NCI-H1930 (cell line): ENCODE measurements around the gene PTPRN2.

Source experiments
- DNase-seq, 2 experiments: peaks; one replicate each; lab custom pipeline; 2025; lab: John Stamatoyannopoulos, UW

The PTPRN2 gene

DNA sequence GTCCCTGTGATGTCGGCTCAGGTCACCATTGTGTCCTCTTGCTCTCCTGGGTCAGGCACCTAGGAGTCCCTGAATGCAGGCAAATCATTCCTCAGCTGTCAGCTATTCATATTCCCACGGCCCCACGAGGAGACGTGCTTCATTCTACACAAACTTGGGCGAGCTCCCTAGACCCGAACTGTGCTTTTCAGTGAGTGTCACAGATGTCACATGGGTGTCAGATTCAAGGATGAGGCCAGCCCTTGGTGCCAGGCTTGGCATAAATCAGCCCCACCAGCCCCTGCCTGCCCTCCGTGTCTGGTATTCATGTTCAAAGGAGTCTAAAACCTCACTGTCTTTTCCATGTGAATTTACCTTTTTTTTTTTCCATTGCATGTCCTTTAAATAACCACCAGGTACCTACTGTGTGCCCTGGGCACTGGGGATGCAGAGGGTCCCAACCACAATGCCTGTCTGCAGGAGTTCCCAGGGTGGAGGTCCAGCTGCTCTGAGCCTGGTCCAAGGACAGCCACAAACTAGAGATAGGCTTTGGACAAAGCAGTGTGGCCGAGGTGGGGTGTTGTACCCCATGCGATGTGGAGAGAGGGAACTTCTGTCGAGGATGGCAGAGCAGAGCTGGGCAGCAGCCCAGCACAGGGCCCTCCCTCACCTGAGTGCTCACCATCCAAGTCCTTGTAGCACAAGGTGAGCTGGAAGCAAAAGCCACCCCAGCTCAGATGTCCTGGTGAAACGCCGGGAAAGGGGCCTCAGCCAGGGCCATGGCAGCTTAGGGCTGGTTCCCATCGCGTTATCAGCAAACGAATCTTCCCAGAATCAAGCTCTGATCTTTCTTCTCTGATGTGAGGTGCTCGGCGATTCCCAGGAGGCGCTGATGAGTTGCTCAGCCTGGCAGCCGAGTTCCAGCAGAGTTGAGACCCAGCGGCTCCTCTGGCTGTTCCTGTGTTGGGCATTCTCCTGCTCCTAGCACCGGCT lies 611.9 kb downstream of the PTPRN2 start:
- DNase-seq, result no peak

DNA sequence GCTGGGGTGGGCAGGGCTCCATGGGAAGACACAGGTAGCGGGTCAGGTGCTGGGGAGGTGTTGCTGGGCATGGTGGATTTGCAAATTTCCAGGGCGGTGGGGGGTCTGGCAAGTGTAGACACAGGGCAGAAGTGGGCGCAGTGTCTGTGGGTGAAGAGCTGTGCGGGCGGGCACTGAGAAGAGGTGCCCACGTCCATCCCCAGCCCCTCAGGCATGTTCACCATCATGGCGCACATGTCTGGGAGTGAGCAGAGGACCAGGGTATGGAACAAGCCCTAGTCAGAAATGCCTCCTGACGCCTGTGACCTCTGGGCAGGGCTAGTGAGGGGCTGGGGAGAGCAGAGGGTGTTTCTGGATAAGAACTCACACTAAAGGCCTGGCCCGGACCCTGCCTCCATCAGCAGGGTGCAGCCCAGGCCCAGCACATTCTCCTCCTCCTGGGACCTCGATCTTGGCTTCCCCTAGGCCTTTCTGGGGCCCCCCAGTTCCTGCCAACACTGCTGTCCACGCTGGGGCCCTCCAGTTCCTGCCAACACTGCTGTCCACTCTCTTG lies 612.9 kb downstream of the PTPRN2 start:
- DNase-seq, result no peak

DNA sequence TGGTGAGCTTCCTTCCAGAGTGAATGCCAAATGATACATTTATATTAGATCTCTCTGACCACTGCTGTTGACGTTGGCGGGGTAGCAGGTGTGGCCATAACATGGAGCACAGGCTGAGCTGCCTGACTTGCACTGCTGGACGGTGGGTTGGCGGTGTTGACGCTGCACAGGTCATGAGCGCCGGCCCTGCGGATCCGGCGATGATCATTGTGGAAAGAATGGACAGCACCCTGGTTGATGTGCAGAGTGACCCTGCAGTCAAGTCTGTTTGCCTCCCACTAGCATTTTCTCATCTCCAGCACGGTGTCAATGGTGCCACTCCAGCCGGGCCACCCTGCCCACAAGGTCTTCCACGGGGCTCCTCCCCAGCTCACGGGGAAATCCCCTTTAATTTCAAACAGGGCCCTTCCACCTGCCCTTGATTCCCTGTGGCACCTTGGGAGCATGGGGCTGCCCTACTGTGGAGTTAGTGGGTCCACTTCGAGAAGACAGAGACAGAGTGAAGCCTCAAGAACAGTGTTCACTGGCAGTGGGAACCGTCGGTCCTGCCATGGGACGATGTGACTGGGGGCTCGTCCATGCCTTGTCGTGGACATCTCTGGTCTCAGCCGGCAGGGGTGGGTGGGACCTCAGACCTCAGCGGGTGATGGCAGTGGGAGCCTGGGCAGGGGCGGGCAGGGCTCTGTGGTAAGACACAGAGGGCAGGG lies 613.5 kb downstream of the PTPRN2 start:
- no peak for DNase-seq

DNA sequence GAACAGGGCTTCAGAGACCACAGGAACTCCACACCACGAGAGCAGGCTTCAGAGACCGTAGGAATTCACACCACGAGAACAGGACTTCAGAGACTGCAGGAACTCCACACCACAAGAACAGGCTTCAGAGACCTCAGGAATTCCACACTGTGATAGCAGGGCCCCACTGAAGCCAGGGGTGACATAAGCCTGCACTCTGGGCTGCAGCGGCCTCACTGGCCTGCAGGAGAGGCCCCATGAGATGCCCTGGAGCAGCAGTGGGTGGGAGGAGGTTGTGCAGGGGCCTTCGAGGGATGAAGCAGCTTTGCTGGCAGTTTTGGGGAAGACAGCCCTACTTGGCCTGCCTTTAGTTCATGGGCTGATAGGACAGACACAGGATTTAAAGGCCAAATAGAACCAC lies 614.7 kb downstream of the PTPRN2 start:
- DNase-seq, result no peak

DNA sequence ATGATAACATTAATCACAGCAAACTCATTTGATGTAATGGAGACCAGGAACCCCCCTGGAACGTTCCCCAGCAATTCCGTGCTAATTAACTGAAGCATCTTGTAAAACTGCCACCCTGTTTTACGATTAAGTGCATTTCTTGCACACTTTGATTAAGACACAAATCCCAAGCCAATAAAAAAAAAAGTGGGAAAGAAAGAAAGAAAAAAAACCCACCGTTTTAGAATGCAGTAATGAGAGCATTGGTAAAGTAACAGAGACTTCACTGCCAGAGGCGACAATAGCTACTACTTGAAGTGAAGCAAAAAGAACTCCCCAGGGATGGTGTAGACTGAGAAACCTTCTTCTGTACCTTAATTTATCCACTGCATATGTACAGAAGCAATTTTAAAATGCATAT lies 616.1 kb downstream of the PTPRN2 start:
- no peak for DNase-seq

DNA sequence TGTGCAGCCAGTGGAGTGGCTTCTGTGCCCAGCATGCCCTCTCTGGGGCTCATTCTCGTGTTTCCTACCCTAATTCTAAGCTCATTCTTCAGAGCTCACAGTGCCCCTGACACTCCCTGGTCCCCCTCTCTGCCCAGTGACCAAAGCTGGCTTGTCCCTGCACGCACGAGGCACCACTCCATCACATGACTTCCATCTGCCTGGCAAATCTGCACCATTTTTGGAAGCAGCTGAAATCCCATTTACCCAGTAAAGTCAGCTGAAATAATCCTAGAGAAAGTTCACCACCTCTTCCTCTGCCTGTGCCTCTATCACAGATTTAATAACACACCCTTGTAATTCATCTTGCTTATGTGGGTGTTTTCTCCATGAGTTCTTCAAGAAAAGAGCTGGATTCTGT lies 616.9 kb downstream of the PTPRN2 start:
- no peak for DNase-seq

DNA sequence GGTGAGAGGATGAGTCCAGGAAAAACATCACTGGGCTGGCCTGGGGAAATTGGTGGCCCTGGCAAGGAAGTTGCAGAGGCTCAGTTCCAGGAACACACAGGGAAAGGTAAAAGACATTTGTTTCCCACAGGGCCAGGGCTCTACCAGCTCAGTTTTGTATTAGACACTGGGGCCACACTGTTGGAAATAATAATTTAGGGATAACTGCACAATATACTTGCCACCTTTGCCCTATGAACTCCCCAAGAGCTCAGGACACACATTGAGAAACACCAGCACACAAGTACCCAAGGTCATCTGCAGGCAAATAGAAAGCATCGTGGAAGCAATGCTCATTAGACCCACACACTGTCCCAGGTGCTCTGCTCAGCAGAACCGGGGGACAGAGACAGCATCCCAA lies 617.6 kb downstream of the PTPRN2 start:
- DNase-seq, result no peak

DNA sequence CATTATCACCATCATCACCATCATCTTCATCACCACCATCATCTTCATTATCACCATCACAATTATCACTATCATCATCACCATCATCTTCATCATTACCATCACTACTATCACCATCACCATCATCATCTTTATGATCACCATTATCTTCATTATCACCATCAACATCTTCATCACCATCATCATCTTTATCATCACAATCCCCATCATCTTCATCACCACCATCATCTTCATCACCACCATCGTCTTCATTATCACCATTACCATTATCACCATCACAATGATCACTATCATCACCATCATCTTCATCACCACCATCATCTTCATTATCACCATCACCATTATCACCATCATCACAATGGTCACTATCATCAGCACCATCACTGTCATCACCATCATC lies 621.1 kb downstream of the PTPRN2 start:
- no peak for DNase-seq

DNA sequence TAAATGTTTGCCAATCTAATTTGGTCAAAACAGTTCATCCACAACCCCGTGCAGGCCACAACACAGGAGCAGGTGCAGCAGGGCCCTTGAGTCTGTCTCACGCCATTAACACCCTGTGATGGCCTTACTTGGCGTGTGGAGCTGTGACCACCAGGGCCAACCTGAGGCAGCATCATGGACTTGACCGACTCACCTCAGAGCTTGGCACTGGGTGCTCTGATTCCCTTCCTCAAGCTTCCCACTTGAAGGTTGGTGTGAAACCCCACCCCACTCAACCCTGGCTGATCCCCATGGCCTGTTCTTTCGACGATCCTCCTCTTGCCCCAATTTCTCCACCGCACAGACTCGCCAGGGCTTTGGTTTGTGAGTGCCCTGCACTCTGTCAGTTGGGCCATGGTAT lies 623.1 kb downstream of the PTPRN2 start:
- DNase-seq, result no peak

DNA sequence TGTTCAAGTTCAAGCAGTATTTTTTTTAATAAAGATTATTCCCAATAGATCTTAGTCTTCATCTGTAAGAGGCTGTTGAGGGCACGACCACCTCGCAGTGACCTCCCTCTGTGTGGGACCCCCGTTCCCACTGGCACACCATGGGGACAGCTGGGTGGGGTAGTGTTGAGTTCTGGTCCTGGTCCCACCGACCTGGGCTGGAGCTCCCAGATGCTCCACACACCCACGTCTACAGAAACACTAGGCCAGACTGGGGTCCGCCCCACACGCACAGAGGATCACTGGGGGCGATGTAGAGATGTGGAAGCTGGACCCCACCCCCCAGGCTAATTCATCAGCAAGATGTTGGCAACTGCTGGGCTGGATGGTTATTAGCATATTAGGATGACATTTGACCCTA lies 623.6 kb downstream of the PTPRN2 start:
- no peak for DNase-seq

DNA sequence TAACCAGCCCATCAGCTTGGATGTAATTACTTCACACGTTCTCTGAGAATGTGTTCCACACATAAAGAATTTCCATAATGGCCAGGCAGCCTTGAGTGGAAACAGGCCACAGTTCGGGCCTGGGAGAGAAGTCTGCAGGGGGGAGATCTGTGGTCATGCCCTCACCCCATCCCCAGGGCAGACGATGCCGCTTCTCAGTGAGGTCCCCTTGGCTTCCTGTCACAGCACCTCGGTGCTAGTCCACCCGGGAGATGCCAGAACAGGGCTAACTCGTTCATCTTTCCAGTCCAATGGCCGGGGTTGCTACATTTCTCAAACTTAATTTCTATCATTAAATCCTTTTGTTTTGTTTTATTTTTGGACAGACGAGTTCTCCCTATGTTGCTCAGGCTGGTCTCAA lies 624.1 kb downstream of the PTPRN2 start:
- DNase-seq, result no peak

DNA sequence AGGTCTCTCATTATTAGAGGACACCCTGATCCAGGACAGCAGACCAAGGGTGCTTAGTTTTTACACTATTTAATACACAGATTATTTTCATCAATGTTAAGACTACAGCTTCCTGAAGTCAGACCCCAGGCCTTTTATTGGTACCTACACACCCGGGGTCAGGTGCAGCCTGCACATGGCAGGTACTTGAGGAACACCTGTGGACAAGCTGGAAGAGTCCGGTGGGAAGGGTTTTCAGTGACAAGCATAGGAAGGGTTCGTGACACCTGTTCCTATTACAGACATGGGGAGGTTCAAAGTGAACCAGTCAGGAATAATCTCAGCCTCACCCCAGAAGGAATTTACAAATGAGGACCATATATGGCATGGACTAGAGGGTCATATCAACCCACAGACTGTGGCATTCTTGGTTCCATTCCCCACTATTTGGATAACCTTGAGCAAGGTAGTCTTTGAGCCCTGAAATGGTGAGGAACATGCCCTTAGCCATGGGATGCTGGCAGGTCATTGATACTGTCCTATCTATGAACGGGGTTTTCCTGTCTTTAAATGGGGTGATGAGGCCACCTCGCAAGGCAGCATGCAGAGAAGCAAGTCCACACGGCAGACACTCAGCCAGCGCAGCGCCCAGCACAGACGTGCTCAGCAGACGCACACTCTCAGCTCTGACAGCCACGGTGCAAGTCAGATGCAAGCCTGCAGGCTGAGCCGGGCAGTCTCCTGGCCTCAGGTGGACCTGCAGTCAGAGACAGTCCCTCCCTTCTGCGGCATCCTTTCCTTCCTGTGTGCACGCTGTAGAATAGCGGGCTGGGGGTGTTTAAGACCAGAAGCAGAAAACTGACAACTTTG lies 624.9 kb downstream of the PTPRN2 start:
- DNase-seq, result no peak

DNA sequence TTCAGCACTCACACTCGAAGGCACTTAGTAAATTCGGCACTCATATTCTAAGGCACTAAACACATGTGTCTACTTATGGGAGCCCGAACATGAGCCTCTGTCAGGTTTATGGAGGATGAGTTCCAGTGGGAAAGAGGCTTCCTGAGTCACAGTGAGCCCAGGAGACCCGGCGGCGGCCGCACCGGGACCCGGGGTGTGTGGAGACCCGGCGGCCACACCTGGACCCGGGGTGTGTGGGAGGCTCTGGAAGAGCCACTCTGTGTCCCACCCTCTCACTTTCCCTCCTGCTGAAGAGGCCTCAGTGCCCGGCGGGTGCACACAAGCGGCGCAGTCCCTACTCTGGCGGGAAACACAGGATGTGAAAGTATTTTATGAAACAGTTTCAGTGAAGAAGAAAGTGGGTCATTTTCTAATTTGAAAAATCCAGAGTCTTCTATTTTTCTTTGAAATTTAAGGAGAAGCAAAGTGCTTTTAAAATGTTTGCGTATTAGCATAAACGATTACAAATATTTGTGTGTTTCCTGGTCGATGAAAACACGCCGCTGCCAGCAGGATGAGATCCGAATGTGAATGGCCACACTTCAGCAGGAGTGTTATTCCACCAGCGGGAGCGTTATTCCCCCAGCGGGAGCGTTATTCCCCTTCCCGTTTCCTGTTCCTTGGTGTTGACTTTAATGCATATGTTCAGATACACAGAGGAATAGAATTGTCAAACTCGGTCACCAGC lies 625.7 kb downstream of the PTPRN2 start:
- no peak for DNase-seq

DNA sequence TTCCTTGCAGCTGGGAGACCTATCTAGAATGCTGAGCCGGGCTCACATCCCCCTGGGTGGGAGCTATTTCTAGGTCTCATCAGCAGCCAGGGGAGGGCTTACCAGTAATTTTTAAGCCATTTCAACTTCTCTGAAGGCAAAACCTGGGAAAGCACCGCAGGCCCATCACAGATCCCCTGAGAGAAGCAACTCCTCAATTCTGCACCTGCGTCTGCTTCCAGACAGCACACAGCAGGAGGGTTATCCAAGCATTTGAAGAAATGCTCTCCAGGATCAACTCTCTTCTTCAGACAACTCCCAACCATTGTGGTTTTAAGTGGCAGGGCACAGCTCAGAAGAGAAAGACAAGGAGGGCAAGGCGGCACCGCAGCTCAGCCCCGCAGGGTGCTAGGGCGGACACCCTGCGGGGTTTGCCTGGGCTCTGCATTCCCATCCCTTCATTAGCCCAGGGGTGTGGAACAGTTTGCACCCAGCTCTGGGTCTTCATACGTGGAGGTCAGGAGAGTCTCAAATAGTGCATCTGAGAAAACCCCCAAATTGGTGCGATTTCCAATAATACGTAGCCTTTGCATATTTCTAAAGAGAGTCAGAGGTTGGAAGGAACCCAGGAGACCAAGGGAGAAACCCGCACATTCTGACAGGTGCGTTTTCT lies 632.1 kb downstream of the PTPRN2 start:
- DNase-seq, result no peak

DNA sequence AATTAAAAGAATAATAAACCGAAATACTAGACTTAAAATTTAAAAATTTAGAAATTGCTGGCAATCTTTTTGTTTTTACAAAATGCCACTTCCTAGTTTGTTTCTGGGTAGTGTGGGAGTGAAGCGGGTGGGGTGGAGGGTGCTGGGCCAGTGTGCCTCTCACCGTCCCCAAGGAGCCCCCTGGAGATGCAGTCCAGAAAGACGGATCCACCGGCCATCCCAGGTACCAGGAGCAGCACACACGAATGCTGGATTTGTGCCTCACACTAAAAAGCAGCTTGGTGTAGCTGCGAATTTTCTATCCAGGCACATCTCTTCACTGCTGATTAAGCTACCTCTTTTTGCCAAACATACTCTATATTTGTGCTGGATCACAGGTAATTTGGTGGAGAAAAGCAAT lies 632.7 kb downstream of the PTPRN2 start:
- no peak for DNase-seq

DNA sequence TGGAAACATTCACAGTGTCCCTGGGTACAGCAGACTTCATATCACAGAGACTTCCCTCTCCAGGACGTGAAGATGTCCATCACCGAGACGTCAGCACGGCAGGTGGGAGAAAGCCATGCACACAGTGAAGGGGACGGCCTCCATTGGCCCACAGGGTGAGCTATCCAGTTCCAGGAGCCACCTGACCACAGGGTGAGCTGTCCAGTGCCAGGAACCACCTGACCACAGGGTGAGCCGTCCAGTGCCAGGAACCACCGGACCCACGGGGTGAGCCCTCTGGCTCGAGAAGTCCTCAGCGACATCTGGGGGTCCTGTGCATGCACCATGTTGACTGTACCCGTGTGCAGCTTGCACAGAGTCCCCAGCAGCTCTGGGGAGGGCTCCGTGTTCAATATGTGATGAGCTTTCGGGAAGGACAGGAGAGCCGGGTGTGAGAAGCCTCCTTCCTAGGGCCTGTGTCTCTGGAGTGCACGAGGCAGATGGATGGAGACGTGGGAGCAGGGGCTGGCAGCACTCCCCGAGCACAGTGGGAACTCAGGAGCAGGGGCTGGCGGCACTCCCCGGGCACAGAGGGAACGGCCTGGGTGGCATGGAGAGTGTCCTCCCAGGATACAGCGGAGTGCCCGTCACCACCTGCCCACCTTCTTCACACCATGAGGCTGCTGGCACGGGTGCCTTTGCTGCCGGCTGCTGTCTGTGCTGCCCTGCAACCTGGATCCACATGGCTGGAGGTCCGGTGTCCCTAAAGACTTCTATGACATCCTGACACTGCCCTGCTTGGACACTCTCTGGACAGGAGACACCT lies 634.6 kb downstream of the PTPRN2 start:
- no peak for DNase-seq

DNA sequence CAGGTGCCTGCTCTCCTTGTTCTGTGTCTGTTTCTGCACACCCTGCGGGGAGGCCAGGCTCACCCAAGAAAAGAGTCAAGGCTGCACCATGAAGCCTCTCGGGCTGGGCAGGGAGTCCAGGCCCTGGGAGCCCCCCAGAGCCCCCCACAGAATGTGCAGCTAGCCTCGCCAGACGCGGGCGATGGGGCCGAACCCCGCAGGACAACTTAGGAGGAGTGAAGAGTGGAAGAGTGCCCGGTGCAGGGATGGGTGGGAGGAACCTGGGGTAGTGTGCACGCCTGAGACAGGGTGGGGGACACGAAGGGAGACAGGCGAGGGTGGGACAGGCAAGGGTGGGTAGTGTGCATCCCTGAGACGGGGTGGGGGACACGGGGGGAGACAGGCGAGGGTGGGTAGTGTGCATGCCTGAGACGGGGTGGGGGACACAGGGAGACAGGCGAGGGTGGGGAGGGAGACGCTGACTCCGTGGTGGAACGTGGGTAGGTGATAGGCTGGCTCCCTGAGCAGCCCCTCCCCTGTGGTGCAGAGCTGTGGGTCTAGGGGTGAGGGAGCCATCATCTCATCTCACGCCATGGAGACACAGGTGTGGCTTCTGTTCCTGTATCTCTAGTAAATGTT lies 635.5 kb downstream of the PTPRN2 start:
- no peak for DNase-seq

DNA sequence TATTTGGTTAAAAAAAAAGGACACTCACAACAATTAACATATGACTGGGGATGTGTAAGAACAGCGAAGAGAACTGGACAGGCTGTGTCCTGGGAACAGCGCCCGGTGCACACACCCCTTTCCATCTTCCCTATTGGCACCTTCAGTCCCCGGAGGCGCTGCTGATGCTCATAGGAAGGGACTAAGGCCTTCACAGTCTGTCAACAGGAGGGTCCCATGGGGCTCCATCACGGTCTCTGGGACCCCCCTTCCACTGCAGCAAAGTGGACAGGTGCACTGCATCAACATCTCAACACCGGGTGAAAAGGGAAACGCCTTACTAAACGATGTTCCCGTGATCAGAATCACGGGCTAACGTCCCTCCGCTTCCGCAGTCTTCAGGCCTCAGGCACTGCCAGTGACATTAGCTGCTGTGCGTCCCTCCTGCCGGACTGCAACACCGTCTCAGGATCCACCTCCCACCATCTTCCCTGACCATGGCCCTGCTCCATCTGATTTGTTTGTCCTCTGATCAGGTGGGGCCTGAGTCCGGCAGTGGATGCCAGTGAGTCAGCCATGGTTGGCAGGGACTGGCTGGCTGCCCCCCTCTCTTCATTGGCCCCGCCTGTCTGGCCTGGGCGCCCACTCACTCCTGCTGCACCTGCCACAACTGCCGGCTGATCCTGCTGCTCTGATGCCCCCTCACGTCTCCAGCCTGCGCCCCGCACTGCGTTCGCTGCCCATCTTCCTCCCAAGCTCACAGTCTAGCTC lies 636.1 kb downstream of the PTPRN2 start:
- DNase-seq, result no peak

DNA sequence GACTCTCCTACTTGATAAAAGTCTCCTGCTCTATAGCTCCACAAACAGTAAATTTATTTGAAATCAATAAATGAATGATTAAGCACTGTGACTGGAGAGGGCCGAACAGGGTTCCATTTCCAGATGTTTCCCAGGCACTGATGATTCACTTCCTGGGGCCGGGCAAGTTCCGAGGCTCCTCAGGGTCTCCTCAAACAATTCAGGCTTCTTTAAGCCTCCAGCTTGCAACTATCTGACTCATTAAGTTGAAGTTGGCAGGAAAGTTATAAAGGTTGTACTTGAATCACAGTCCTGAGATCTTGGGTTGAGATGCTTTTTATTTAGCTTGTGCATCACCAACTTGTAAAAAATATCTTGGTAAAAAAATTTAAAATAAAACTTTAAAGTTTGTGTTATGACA lies 637.9 kb downstream of the PTPRN2 start:
- DNase-seq, result no peak
